Upper lobe of left lung (tissue), 4 donors: ENCODE results near the gene MAST4.

Experiments used
- CTCF ChIP-seq, 6 experiments: fragments of 450-650 bp in 4 of 6; fragments of 200-600 bp in 2 of 6; sonication (generic) in 2 of 6; IDR thresholded peaks; one replicate each; pipeline ENCODE4 v1.5.1; 2016 to 2019; ENCODE audit warnings: antibody characterized with exemption in 6 of 6
- EP300 ChIP-seq, 4 donors: sonication (generic); formaldehyde crosslinking; IDR thresholded peaks; one replicate each; pipeline ENCODE4 v1.5.1; 2017; ENCODE audit warnings: antibody characterized with exemption in 4 of 4, control low read depth in 2 of 4
- POLR2A ChIP-seq, 4 donors: fragments of 450-650 bp; IDR thresholded peaks; one replicate each; pipeline ENCODE4 v1.5.1; 2016 to 2017; ENCODE audit warnings: antibody characterized with exemption in 4 of 4, mild to moderate bottlenecking in 2 of 4
- POLR2AphosphoS5 ChIP-seq, 2 donors: sonication (generic); formaldehyde crosslinking; IDR thresholded peaks; one replicate each; pipeline ENCODE4 v1.5.1; 2017; ENCODE audit warnings: antibody characterized with exemption in 2 of 2

- TF ChIP-seq EP300 (IDR thresholded peaks at IDR 0.05) (no peak), CTCF (IDR thresholded peaks at IDR 0.05) (no peak), POLR2A (IDR thresholded peaks at IDR 0.05) (no peak), POLR2AphosphoS5 (IDR thresholded peaks at IDR 0.05) (no peak)
Observed at GRCh38 chr5:67045816-67046740, 449.9 kb downstream of the MAST4 start.
